ENCODE data around the gene OR8B12. TPM values are rescaled to one million over a fixed set of nuclear protein-coding genes. Genes with fewer than 3 reads are reported as not detected.

Gene OR8B12
- polyA plus RNA-seq, 3 donors = not detected

DNA sequence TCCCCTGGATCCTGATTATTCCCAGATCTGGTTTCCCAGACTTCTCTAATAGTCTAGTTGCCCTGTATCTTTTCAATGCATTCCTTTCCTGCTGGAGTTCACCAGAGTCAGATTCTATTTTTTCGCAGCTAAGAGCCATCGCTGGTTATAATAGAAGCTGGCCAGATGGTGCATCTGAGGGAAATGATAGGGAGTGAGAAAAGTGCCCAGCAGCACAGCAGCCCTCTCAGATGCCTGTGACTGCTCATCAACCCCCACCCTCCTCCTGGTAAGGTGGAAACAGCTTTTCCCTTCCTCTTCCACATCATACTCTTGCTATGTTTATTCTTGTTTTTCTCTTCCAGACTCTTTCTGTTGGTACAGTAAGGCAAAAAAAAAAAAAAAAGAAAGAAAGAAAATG, 39.1 kb upstream of the OR8B12 start:
- Mint-ChIP-seq H3K4me1 (no peaks in the 10 kb centered on the region), H3K27ac (no peak overlapping the region), H3K36me3 (no peaks in the 10 kb centered on the region), H3K27me3 (ENCODE audit: low read depth in 3 of 3) (peaks cover 4 to 6% (median 5%) of the 10 kb centered on the region in 3 donors), H3K4me3 (no peak overlapping the region), H3K9me3 (no peaks in the 10 kb centered on the region)
- Histone ChIP-seq H4K20me1 (ENCODE audit: insufficient read depth, low read length) (no peaks in the 10 kb centered on the region), H3K36me3 (replicated peaks in 1 of 2; ENCODE audit: control insufficient read depth in 1 of 2, insufficient read depth in 2 of 2, low read length in 2 of 2) (no peaks in the 10 kb centered on the region), H3K4me2 (replicated peaks; ENCODE audit: extremely low read depth, low read length, poor library complexity, severe bottlenecking) (no peak overlapping the region), H3K4me1 (ENCODE audit: control insufficient read depth in 1 of 2, insufficient read depth in 2 of 2, low read length in 2 of 2) (no peaks in the 10 kb centered on the region), H3K27me3 (ENCODE audit: control insufficient read depth in 2 of 2, insufficient read depth in 2 of 2, low read length in 2 of 2) (no peaks in the 10 kb centered on the region), H3K9ac (ENCODE audit: insufficient read depth, low read length, poor library complexity, severe bottlenecking) (no peak overlapping the region), H3K9me3 (replicated peaks in 1 of 2; ENCODE audit: control insufficient read depth in 1 of 2, insufficient read depth in 1 of 2, low read length in 2 of 2) (no peaks in the 10 kb centered on the region), H3K27ac (ENCODE audit: low read depth in 1 of 2, low read length in 2 of 2) (no peak overlapping the region), H3K4me3 (replicated peaks in 1 of 3; ENCODE audit: low read depth in 2 of 3, low read length in 3 of 3) (no peak overlapping the region), H3K79me2 (ENCODE audit: insufficient read depth, low read length) (no peaks in the 10 kb centered on the region), H2AFZ (ENCODE audit: insufficient read depth, low read depth, low read length, poor library complexity, severe bottlenecking) (no peak overlapping the region)
- TF ChIP-seq, protein P1, sequence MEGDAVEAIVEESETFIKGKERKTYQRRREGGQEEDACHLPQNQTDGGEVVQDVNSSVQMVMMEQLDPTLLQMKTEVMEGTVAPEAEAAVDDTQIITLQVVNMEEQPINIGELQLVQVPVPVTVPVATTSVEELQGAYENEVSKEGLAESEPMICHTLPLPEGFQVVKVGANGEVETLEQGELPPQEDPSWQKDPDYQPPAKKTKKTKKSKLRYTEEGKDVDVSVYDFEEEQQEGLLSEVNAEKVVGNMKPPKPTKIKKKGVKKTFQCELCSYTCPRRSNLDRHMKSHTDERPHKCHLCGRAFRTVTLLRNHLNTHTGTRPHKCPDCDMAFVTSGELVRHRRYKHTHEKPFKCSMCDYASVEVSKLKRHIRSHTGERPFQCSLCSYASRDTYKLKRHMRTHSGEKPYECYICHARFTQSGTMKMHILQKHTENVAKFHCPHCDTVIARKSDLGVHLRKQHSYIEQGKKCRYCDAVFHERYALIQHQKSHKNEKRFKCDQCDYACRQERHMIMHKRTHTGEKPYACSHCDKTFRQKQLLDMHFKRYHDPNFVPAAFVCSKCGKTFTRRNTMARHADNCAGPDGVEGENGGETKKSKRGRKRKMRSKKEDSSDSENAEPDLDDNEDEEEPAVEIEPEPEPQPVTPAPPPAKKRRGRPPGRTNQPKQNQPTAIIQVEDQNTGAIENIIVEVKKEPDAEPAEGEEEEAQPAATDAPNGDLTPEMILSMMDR (IDR thresholded peaks at IDR 0.05) = no peak
- intact Hi-C loops (cut with micrococcal nuclease) = loop anchor here (10.0 kb wide), 2 partner anchors 158 to 508 kb away; partner anchors contain the start of gene OR8B4 (in 1 of the 2)
- no peak for DNase-seq
- WGBS (ENCODE audit: insufficient coverage) = no CpG with 5 or more reads among the region's 2 CpGs

DNA sequence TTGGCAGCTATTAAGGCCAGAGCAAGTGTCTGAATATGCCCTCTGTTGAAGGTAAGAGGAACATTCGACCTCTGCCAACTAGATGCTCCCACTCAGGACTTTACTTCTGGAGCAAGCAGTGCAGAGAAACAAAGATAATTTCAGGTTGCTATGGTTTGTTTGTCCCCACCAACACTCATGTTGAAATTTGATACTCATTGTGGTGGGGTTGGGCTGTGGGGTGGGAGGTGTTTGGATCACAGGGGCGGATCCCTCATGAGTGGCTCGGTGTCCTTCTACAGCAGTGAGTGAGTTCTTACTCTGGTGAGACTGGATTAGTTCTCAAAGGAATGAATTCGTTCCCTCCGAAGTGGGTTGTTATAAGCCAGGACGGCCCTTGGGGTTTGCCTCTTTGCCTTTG, 38.4 kb upstream of the OR8B12 start:
- Histone ChIP-seq H4K20me1 (ENCODE audit: insufficient read depth, low read length) (no peaks in the 10 kb centered on the region), H3K36me3 (replicated peaks in 1 of 2; ENCODE audit: control insufficient read depth in 1 of 2, insufficient read depth in 2 of 2, low read length in 2 of 2) (no peaks in the 10 kb centered on the region), H2AFZ (ENCODE audit: insufficient read depth, low read depth, low read length, poor library complexity, severe bottlenecking) (no peak overlapping the region), H3K4me1 (ENCODE audit: control insufficient read depth in 1 of 2, insufficient read depth in 2 of 2, low read length in 2 of 2) (no peaks in the 10 kb centered on the region), H3K27me3 (ENCODE audit: control insufficient read depth in 2 of 2, insufficient read depth in 2 of 2, low read length in 2 of 2) (no peaks in the 10 kb centered on the region), H3K4me2 (replicated peaks; ENCODE audit: extremely low read depth, low read length, poor library complexity, severe bottlenecking) (no peak overlapping the region), H3K27ac (ENCODE audit: low read depth in 1 of 2, low read length in 2 of 2) (no peak overlapping the region), H3K9me3 (replicated peaks in 1 of 2; ENCODE audit: control insufficient read depth in 1 of 2, insufficient read depth in 1 of 2, low read length in 2 of 2) (no peaks in the 10 kb centered on the region), H3K9ac (ENCODE audit: insufficient read depth, low read length, poor library complexity, severe bottlenecking) (no peak overlapping the region), H3K79me2 (ENCODE audit: insufficient read depth, low read length) (no peaks in the 10 kb centered on the region), H3K4me3 (replicated peaks in 1 of 3; ENCODE audit: low read depth in 2 of 3, low read length in 3 of 3) (no peak overlapping the region)
- Mint-ChIP-seq H3K27me3 (ENCODE audit: low read depth in 3 of 3) (peaks cover 2 to 4% (median 3%) of the 10 kb centered on the region in 3 donors), H3K4me3 (no peak overlapping the region), H3K36me3 (no peaks in the 10 kb centered on the region), H3K27ac (no peak overlapping the region), H3K9me3 (no peaks in the 10 kb centered on the region), H3K4me1 (no peaks in the 10 kb centered on the region)
- intact Hi-C loops (cut with micrococcal nuclease) = loop anchor here (10.0 kb wide), 2 partner anchors 157 to 507 kb away; partner anchors contain the start of gene OR8B4 (in 1 of the 2)
- TF ChIP-seq, protein P1 (IDR thresholded peaks at IDR 0.05) = no peak
- DNase-seq = no peak
- WGBS (ENCODE audit: insufficient coverage) = 96% methylated on average over 3 of the region's 6 CpGs

All from CD14-positive monocyte (primary cell).